Activated CD4-positive, alpha-beta T cell treated with anti-CD3 and anti-CD28 coated beads, Interleukin-2, amount 50 U/mL, for 16 hours (primary cell): Measurements from ENCODE around the gene DYNLT4.
A peak's percentile ranks its signal among the peaks of the same experiment; 100 is the strongest.
"Not testable (repeated sequence)": the region's sequence is repeated elsewhere in the genome, so short reads cannot be mapped to it uniquely, and the experiment has no call there.

ENCODE experiments used
- DNase-seq: peaks from one replicate; pipeline ENCODE4 v3.0.0-alpha.2; 2020

Gene DYNLT4

DNA sequence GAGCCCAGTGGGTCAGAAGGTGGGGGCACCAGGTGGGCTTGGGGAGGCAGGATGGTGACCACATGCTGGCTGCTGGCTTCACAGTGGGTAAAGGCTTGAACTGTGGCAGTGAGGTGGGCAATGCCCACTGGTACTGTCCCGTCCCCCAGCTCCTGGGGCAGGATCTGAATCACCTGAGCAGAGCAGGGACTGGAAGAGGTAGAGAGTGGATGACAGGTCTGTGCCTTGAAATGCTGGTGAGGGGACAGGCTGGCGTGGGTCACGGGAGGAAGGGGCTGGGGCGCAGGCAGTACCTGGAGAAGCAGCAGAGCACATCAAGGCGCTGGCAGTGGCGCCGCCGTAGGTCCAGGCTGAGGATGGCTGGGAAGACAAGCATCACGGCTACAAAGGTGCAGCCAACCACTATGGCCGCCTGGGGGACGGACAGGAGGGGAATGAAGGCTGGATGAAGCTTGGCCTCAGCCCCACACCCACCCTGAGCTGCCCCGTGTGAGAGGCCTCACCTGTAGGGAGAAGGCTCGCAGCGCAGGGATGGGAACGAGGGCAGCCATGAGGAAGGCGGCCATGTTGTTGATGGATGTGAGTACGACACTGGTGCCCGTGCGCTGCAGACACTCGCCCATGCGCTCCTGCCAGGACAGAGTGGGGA lies 21.0 kb upstream of the DYNLT4 start:
- no peak for DNase-seq

DNA sequence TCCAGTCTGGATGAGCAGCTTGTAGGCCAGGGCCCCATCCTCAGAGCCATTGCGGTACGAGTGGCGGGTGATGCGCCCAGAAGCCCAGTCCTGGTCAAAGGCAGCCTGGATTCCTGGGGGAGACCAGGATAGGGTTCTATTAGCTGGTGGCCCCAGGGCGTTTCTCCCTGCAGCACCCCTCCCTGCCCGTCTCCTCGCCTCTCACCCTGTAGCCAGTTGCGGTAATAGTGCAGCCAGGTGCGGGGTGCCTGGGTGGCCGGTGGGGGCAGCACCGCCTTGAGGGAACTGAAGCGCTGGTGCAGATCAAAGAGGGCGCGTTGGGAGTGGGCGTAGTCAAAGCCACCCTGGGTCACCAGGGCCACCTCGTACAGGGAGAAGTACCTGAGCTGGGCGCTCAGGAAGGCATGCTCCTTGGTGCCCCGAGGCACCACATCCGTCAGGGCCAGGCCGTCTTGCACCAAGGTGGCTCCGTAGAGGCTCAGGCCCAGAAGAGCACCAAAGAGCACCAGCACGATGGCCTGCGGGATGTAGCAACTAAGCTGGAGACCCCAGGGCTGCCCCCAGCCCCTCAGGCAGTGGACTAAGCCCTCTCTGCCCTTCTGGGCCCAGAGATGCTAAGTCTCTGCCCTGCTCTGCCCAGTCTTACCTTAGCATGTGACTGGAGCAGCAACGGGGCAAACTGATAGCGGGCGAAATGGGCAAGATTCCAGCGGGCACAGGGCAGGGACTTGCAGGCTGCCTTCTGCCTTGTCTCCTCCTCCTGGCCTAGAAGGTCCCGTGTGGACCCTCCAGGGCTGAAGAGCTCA lies 20.2 kb upstream of the DYNLT4 start:
- DNase-seq: no peak

DNA sequence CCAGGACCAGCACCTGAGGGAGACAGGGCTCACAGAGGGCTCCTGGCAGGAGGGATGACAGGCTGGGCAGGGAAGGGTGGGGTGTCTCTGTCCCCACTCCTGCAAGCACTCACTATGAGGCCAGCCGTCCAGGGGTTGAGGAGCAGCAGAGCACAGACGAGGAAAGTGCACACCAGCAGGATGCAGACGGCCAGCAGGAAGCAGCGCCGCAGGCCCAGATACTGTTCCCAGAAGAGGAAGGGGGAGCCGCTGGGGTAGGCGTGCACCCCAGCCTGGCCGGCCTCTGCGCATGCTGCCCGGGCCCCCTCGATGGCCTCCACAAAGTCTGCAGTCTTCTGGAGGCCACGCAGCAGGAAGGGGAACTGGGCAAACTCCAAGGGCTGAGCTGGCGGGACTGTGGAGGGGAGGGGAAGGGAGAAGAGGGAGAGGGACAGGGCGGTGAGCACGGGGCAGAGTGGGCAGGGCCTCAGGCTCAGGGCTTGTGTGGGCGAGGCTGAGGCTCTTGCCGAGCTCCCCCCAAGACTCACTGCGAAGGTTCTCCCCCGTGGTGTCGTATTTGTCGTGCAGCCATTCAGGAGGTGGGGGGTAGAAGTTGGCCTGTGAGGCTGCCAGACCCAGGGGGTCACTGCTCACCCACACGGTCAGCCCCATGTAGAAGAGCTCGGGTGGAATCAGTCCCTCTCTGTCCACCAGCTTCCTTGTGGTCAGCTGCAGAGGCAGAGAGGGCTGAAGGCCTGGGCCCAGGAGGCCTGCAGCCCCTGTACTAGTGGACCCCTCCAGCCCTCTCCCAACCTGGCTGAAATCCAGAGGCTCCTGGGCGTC lies 19.4 kb upstream of the DYNLT4 start:
- no peak for DNase-seq

DNA sequence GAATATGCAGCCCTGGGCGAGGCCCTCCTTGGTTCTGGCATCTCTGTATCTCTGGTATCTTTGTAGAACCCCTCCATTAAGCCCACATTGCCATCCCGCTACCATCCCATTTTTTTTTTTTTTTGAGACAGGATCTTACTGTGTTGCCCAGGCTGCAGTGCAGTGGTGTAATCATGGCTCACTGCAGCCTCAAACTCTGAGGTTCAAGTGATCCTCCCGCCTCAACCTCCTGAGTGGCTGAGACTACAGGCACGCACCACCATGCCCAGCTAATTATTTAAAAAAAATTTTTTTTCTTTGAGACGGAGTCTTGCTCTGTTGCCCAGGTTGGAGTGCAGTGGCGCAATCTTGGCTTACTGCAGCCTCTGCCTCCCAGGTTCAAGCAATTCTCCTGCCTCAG lies 17.2 kb upstream of the DYNLT4 start:
- DNase-seq: not testable (repeated sequence)

DNA sequence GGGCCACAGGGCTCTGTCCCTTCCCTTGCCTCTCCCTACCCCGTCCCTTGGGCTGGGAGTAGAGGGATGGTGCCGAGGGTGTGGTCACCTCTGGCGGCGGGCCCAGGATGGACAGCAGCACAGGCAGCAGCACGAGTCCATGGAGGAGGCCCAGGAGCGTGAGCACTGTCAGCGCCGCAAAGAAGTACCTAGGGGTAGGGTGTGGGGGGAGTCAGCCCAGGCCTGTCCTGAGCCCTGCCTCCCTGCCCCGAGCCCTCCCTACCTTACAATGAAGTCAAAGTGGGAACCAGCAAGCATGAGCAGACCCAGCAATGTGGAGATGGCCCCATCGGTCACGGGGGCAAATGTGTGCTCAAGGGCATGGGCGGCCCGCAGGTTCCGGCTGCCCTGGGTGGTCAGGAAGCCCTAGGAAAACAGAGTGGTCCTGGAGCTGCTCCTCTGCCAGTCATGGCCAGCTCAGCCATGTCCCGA lies 15.9 kb upstream of the DYNLT4 start:
- no peak for DNase-seq

DNA sequence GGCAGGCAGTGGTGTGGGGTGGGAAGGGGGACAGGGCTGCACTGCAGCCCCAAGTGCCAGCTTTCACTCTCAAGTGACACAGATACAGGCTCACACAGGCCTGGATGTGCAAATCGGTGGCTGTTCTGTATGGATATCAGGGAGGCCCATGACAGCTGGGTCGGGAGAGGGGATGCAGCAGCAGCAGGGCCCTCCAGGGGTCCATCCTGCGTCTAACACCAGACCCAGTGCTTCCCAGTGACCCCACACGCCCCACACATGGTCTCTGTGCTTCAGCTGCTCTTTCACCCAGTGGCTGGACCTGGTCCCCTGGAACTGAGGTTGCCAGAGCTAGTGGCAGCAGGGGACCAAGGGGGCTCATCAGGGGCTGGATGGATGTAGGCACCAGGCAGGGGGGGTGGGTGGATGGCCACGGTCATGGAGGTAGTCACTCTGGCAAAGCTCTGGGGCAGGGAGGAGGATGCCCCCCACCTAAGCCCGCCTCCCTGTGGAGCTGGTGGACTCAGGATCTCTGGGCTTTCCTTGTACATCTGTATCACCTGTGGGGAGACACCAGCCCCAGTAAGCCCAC lies 15.1 kb upstream of the DYNLT4 start:
- no peak for DNase-seq

DNA sequence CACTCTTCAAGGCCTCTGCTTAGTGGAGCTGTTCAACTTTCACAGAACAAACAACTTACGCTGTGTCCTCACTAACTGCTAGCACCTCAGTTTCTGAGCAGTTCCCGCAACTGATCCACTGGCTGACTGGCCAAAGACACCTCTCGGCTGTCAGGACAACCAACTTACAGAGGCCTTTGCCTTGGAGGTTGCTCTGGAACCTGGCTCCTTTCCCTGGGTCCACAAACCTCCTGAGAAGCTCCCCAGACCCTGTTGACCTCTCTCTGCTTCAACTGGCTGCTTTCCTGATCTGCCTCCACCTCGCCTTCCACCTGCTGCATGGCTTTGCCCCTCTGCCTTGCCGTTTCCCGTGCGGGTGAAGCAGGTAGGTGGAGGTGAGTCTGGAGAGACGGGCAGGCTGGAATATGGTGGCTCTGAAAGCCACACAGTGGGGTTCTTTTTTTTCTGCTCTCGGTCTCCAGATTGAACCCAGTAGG lies 14.1 kb upstream of the DYNLT4 start:
- DNase-seq: no peak

DNA sequence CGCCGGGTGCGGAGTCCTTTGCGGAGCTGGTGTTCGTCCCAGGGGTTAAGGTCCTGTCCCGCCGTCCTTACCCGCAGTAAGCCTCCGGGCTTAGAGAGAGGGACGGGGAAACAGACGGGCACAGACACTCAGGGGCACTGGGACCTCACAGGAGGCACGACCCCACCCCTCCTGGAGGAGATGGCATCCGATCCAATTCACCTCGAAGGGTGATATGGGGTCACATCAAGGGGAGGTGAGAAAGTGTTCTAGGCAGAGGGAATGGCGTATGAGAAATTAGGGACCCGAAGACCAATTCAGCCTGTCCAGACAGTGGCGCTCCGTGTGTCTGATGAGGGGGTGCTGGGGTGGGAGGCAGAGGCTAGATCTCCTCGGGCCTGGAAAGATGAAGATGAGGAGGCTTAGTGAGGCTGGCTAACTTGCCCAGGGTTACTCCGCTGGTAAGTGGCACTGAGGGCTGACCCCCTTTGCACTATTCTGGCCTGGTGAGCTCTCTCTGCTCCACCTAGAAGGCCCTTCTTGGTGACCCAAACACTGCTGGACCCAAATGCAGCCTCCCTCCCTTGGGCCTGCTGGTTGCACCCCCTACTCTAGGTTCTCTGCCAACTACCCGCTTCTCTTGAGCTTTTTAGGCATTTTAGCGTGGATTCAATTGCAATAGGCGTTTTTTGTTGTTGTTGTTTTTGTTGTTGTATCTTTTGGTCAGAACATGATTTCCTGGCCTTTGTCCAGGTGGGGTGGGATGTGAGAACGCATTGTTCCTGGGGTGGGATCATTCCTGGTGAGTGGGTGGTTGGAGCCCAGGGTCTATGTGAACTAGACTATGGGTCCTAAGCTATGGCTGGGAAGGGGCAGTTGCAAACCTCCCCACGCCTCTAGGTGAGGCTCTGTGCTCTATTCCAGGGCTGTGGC lies 13.4 kb upstream of the DYNLT4 start:
- no peak for DNase-seq

DNA sequence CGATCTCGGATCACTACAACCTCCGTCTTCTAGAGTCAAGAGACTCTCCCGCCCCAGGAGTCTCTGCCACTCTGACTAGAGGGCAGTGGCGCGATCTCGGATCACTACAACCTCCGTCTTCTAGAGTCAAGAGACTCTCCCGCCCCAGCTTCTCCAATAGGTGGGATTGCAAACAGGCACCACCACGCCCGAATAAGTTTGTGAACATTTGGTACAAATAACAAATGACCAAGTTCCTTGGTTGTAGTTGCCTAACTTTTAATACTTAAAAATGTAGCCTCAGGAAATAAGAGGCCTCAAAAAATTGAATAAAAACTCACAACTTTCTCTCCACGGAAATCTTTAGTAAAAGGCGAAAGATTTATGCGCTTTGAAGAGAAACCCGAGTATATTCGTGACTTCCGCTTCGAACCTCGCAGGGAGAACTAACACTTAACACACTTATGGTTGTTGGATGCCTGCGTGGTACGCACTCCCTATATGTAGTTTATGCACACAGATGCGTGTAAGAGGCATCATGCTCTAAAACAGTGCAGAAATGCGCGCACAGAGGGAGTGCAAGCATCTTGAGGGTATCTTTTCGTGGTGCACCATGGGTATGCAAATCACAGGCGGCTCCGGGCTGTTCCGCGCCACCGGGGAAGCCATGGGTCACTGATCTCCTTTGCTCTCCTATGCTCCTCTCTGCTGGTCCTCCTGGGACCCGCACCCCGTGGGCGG lies 12.6 kb upstream of the DYNLT4 start:
- peak; percentile 96 for DNase-seq

DNA sequence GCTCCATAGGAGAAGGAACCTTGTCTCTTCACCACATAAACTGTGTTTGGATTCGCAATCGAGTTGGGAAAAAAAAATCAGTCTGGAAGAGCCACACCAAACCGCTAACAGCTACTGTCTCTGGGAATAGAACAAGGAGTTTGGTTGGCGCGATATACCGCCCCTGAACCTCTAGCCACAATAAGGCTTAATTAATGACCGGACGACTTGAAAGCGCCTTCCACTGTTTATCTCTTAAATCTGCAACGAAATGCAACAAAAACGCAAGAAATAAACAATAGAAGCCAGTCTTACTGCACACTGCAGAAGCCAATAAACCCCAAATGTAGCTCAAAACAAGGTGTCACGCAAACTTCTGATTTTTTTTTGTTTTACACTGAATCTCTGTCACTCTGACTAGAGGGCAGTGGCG lies 12.1 kb upstream of the DYNLT4 start:
- no peak for DNase-seq

DNA sequence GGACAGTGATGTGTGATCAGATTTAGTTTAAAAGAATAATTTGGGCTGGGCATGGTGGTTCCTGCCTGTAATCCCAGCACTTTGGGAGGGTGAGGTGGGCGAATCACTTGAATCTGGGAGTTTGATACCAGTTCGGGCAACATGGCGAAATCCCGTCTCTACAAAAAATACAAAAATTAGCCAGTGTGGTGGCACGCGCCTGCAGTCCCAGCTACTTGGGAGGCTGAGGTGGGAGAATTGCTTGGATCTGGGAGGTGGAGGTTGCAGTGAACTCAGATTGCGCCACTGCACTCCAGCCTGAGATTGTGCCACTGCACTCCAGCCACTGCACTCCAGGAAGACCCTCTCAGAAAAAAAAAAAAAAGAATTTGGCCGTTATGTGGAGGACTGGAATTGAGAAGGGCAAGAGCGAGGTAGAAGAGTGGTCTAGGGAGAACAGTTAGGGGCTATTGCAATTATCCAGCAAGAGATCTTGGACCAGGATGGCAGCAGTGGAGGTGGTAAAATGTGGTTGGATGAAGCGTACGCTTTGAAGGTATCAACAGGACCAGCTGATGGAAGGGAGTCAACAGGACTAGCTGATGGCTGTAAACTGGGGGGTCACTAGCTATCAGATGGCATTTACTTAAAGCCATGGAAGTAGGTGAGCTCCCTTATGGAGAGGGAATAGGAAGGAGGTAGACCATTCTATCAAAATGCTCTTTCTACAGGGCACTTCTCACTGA lies 10.8 kb upstream of the DYNLT4 start:
- no peak for DNase-seq

DNA sequence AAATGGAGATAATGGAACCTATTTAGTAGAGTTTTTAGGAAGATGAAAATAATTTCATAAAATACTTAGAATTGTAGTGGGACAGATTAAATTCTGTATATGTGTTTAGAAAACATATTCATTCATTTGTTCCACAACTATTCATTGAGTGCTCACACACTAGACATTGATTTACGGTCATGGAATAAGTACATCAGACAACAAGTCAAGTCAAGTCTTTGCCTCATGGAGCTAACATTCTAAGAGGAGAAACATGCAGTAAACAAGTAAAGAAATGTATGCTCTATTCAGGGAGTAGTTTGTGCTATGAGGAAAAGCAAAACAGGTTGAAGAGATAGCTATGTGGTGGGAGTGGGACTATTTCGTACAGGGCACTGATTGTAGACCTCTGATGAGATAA lies 10.2 kb upstream of the DYNLT4 start:
- DNase-seq: no peak

DNA sequence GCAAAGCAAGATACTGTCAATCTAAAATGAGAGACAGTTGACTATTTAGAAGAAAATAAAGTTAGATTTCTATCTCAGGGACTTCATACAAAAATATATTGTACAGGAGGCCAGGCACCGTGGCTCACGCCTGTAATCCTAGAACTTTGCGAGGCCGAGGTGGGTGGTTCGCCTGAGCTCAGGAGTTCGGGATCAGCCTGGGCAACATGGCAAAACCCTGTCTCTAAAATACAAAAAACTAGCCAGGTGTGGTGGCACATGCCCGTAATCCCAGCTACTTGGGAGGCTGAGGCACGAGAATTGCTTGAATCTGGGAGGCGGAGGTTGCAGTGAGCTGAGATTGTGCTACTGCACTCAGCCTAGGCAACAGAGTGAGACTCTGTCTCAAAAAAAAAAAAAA lies 8.8 kb upstream of the DYNLT4 start:
- DNase-seq: not testable (repeated sequence)

DNA sequence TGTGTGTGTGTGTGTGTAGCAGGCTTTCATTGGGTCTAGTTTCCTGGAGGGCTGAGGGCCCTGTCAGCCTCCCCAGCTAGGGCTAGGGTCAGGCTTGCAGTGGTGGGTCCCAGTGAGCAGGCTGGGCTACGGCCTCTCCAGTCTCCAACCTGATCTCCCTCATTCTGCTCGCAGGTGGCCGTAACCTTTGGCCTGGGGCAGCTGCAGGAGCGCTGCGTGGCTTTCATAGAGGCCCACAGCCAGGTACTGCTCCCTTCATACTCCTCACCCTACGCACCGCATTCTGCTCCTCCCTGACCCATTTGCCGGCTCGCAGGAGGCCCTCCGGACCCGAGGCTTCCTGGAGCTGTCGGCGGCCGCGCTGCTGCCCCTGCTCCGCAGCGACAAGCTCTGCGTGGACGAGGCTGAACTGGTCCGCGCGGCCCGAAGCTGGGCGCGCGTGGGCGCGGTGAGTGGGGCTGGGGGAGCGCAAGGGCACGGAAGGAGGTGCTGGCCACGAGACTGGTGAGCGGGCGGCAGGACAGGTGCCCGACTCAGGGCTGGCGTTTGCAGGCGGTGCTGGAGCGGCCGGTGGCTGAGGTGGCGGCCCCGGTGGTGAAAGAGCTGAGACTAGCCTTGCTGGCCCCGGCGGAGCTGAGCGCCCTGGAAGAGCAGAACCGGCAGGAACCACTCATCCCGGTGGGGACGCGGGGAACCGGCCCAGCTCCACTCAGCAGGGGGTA lies 5.8 kb upstream of the DYNLT4 start:
- no peak for DNase-seq

DNA sequence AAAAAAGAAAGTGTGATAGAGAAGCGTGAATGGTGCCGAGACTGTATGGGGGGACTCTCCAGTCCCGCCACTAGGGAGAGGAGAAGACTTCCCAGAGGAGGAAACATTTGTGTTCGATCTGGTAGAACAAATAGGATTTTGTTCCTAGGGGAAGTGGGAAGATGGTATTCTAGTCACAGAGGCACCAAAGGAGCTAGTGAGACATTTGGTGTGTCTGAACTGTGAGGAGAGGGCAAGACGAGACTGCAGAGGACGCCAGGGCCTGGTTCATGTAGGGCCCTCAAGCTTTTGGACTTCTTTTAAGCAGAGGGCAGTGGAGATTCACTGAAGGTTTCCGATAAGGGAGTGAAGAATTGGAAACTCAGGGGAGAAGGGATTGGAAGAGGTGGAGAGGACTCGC lies 4.1 kb upstream of the DYNLT4 start:
- no peak for DNase-seq

DNA sequence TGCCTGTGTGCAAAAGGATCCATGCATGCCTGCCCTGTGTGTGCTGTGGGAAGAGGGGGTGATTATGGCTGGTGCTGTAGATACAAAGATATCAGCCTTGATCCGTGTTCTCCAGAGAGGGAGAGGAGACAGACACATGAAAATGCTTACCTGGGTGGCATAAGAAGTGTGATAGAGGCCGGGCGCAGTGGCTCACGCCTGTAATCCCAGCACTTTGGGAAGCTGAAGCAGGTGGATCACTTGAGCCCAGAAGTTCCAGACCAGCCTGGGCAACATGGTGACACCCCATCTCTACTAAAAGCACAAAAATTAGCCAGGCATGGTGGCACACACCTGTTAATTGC lies 3.6 kb upstream of the DYNLT4 start:
- DNase-seq: not testable (repeated sequence)

DNA sequence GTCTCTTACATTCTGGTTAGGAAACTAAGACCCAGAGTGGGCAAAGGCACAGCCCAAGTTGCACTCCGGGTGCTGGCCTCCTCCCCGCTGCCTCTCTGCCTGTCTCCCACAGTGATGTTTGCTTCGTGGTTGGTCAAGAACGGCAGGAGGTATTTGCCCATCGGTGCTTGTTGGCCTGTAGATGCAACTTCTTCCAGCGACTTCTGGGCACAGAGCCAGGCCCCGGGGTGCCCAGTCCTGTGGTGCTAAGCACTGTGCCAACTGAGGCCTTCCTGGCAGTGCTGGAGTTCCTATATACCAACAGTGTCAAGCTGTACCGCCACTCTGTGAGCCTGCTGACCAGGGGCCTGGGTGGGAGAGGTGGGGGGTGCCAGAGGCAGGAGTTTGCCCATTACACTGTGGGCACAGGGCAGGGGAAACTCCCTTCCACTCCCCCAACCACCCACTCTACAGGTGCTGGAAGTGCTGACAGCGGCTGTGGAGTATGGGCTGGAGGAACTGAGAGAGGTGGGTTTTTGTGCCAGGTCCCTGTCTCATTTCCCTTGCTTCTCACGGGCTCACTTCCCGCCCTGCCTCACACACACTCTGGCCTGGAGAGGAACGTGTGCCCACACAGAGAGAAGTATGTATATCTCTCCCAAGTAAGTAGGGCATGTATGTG lies 3.1 kb upstream of the DYNLT4 start:
- peak; percentile 39 for DNase-seq

DNA sequence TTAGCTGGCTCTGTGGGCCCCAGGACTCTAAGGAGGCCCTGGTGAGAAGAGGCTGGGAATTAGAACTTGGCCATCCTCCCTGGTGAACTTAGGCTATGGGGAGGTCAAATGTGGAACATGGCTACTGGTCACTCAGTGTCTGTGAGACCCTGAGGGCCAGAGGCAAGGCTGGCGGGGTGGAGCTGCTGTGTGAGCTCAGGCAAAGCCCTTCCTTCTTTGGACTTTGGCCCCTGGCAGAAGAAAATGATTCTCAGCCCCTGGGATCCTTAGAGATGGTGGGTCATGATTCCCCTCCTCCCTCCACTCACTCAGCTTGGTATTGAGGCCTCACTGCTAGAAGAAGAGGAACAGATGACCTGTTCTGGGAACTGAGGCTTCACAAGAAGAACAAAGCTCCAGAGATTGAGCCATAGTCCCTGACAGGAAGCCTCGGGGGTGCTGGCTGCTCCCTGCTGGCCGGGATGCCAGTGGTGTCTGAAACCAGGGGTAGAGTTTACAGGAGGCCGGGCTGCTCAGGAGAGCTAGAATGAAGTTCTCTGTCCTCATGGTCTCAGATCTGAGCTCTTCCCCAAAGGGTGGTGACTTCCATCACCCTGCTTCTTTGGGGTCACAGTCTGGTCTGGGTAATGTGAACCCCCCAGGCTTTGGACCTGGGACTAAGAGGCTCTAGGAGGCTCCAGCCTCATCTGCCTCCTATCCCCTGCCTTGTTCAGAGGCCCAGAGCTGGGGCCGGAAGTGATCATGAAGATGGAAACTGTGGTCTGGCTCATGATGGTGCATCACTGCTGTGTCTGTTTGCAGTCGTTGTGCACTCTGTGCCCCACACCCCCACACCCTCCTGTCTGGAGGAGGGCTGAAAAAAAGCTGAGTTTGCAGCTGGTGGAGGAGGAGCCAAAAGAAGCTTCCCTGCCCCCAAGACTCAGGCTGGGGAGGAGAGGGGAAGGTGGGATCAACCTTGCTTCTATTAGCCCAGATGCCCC lies 2.1 kb upstream of the DYNLT4 start:
- DNase-seq: peak; percentile 97
